HepG2 (cell line): ENCODE results near the gene BHMT.

ENCODE experiments used
- PCBP2 ChIP-seq: fragments of 200-400 bp; formaldehyde crosslinking; optimal IDR thresholded peaks from 2 replicates; pipeline ENCODE3; 2018; ENCODE audit warnings: low read length, low read depth; ENCODE audit not compliant: poor library complexity, severe bottlenecking
- PHF21A ChIP-seq: sonication (generic); formaldehyde crosslinking; IDR thresholded peaks from 2 replicates; pipeline ENCODE4 v1.5.0; 2020; ENCODE audit warnings: mild to moderate bottlenecking, missing genetic modification reagents
- SMAD3 ChIP-seq: sonication (generic); formaldehyde crosslinking; IDR thresholded peaks from 2 replicates; pipeline ENCODE4 v1.4.0; 2020; ENCODE audit warnings: missing genetic modification reagents
- STAT5B ChIP-seq: sonication (generic); formaldehyde crosslinking; IDR thresholded peaks from 2 replicates; pipeline ENCODE4 v1.4.0; 2020; ENCODE audit warnings: missing genetic modification reagents
- TF ChIP-seq, protein P1 (sequence below): sonication (generic); formaldehyde crosslinking; IDR thresholded peaks from 2 replicates; pipeline ENCODE4 v1.8.1; 2023; ENCODE audit warnings: missing genetic modification reagents, inconsistent platforms, borderline replicate concordance
- TF ChIP-seq, protein P2 (sequence below): sonication (generic); formaldehyde crosslinking; IDR thresholded peaks from one replicate; pipeline ENCODE4 v1.5.1; 2020; ENCODE audit warnings: mild to moderate bottlenecking, missing genetic modification reagents; ENCODE audit errors: not compliant biosample characterization

DNA sequence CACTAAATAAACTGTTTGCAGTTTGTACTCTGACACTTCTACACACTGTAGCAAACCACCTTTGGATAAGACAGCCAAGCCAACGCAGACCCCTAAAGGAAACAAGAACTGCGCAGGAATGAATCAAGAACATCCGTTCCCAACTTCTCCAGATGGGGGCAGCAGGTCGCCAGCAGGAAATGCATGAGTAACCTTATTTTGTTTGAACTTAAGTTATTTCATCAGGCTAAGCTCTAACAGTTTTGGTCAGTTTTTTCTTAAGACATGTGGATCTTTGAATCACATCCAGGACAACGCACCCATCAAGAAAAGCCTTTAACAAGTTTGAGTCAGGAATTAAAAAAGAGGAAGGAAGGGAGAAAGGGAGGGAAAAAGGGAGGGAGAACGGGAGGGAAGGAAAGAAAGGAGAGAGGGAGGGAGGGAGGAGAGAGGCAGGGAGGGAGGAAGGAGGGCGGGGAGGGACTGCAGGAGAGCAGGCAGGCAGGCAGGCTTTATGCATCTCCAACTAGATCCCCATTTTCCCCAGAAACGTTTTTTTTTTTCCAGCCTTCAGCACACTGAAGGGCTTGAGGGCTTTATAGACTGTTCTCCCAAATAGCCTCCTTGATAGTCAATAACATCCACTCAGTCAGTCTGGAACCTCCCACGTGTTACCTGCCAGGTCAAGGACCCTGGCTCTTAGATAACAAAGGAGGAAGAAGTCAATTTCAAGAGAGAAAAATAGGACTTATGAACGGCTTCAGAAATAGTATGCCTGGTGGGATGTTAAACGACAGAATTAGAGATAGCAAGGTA is 22.2 kb downstream of the BHMT start:
- TF ChIP-seq PCBP2 (peak; percentile 86), STAT5B (CRISPR knock-in tag) (no peak), SMAD3 (CRISPR knock-in tag) (peak; percentile 67; the same call in 1 of the 2 replicates), PHF21A (CRISPR knock-in tag) (no peak)
- TF ChIP-seq, protein P1, sequence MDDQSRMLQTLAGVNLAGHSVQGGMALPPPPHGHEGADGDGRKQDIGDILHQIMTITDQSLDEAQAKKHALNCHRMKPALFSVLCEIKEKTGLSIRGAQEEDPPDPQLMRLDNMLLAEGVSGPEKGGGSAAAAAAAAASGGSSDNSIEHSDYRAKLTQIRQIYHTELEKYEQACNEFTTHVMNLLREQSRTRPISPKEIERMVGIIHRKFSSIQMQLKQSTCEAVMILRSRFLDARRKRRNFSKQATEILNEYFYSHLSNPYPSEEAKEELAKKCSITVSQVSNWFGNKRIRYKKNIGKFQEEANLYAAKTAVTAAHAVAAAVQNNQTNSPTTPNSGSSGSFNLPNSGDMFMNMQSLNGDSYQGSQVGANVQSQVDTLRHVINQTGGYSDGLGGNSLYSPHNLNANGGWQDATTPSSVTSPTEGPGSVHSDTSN, result no peak
- TF ChIP-seq, protein P2, sequence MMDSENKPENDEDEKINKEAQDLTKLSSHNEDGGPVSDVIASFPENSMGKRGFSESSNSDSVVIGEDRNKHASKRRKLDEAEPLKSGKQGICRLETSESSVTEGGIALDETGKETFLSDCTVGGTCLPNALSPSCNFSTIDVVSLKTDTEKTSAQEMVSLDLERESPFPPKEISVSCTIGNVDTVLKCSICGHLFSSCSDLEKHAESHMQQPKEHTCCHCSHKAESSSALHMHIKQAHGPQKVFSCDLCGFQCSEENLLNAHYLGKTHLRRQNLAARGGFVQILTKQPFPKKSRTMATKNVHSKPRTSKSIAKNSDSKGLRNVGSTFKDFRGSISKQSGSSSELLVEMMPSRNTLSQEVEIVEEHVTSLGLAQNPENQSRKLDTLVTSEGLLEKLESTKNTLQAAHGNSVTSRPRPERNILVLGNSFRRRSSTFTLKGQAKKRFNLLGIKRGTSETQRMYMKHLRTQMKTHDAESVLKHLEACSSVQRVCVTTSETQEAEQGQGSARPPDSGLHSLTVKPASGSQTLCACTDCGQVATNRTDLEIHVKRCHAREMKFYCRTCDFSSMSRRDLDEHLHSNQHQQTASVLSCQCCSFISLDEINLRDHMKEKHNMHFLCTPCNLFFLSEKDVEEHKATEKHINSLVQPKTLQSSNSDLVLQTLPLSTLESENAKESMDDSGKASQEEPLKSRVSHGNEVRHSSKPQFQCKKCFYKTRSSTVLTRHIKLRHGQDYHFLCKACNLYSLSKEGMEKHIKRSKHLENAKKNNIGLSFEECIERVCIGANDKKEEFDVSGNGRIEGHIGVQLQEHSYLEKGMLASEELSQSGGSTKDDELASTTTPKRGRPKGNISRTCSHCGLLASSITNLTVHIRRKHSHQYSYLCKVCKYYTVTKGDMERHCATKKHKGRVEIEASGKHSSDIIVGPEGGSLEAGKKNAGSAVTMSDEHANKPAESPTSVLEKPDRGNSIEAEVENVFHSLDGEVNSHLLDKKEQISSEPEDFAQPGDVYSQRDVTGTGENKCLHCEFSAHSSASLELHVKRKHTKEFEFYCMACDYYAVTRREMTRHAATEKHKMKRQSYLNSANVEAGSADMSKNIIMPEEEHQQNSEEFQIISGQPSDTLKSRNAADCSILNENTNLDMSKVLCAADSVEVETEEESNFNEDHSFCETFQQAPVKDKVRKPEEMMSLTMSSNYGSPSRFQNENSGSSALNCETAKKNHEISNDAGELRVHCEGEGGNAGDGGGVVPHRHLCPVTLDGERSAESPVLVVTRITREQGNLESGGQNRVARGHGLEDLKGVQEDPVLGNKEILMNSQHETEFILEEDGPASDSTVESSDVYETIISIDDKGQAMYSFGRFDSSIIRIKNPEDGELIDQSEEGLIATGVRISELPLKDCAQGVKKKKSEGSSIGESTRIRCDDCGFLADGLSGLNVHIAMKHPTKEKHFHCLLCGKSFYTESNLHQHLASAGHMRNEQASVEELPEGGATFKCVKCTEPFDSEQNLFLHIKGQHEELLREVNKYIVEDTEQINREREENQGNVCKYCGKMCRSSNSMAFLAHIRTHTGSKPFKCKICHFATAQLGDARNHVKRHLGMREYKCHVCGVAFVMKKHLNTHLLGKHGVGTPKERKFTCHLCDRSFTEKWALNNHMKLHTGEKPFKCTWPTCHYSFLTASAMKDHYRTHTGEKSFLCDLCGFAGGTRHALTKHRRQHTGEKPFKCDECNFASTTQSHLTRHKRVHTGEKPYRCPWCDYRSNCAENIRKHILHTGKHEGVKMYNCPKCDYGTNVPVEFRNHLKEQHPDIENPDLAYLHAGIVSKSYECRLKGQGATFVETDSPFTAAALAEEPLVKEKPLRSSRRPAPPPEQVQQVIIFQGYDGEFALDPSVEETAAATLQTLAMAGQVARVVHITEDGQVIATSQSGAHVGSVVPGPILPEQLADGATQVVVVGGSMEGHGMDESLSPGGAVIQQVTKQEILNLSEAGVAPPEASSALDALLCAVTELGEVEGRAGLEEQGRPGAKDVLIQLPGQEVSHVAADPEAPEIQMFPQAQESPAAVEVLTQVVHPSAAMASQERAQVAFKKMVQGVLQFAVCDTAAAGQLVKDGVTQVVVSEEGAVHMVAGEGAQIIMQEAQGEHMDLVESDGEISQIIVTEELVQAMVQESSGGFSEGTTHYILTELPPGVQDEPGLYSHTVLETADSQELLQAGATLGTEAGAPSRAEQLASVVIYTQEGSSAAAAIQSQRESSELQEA (CRISPR knock-in tag), result no peak
